Measurements from ENCODE around the gene GDNF.

GDNF gene

DNA sequence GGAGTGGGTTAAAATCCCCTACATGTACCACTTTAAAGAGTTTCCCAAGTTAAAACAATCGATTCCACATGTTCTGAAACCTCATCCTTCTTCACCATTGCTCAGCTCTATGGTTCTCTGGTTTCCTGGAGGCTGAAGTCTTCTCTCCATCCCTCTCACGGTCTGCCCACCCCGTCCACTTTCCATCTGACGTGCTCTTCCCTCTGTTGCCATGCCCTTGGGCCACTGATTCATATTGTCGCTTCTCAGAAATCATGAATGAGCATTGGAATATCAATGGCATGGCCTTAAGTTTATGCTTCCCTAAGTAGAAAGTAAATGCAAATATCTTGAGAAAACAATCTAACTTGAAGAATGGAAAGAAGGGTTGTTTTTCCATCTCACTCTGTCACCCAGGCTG is 30.9 kb downstream of the GDNF start:
- Histone ChIP-seq H3K36me3 (no peaks in the 10 kb centered on the region), H3K4me1 (ENCODE audit: control insufficient read depth in 1 of 2, insufficient read depth in 1 of 2, low read depth in 1 of 2, low read length in 1 of 2) (no peaks in the 10 kb centered on the region), H3K27ac (no peak overlapping the region), H3K9me3 (no peaks in the 10 kb centered on the region), H3K27me3 (peaks cover 8% of the 10 kb centered on the region), H3K4me3 (ENCODE audit: low read depth in 1 of 2, low read length in 1 of 2) (no peak overlapping the region)
- TF ChIP-seq, protein P1, sequence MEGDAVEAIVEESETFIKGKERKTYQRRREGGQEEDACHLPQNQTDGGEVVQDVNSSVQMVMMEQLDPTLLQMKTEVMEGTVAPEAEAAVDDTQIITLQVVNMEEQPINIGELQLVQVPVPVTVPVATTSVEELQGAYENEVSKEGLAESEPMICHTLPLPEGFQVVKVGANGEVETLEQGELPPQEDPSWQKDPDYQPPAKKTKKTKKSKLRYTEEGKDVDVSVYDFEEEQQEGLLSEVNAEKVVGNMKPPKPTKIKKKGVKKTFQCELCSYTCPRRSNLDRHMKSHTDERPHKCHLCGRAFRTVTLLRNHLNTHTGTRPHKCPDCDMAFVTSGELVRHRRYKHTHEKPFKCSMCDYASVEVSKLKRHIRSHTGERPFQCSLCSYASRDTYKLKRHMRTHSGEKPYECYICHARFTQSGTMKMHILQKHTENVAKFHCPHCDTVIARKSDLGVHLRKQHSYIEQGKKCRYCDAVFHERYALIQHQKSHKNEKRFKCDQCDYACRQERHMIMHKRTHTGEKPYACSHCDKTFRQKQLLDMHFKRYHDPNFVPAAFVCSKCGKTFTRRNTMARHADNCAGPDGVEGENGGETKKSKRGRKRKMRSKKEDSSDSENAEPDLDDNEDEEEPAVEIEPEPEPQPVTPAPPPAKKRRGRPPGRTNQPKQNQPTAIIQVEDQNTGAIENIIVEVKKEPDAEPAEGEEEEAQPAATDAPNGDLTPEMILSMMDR (IDR thresholded peaks at IDR 0.05) = no peak

GRCh38 chr5:37807621-37808301 is 32.1 kb downstream of the GDNF start:
- Histone ChIP-seq H3K4me3 (ENCODE audit: low read depth in 1 of 2, low read length in 1 of 2) (no peak overlapping the region), H3K9me3 (no peaks in the 10 kb centered on the region), H3K27ac (no peak overlapping the region), H3K27me3 (peaks cover 19% of the 10 kb centered on the region), H3K36me3 (no peaks in the 10 kb centered on the region), H3K4me1 (ENCODE audit: control insufficient read depth in 1 of 2, insufficient read depth in 1 of 2, low read depth in 1 of 2, low read length in 1 of 2) (no peaks in the 10 kb centered on the region)
- TF ChIP-seq, protein P1 (IDR thresholded peaks at IDR 0.05) = no peak

- no peak overlapping the region for H3K27ac ChIP-seq
- H3K4me3 ChIP-seq (ENCODE audit: low read depth in 1 of 2, low read length in 1 of 2) = no peak overlapping the region
- TF ChIP-seq, protein P1 (IDR thresholded peaks at IDR 0.05) = no peak
- no peaks in the 10 kb centered on the region for H3K9me3 ChIP-seq
- H3K36me3 ChIP-seq = no peaks in the 10 kb centered on the region
- H3K27me3 ChIP-seq = peaks cover 19% of the 10 kb centered on the region
- no peaks in the 10 kb centered on the region for H3K4me1 ChIP-seq (ENCODE audit: control insufficient read depth in 1 of 2, insufficient read depth in 1 of 2, low read depth in 1 of 2, low read length in 1 of 2)
These were observed 32.8 kb downstream of the GDNF start for GRCh38 chr5:37807015-37807414.

GRCh38 chr5:37806476-37806875 is 33.4 kb downstream of the GDNF start:
- H3K36me3 ChIP-seq = no peaks in the 10 kb centered on the region
- no peak overlapping the region for H3K4me3 ChIP-seq (ENCODE audit: low read depth in 1 of 2, low read length in 1 of 2)
- no peaks in the 10 kb centered on the region for H3K9me3 ChIP-seq
- H3K27ac ChIP-seq = no peak overlapping the region
- TF ChIP-seq, protein P1 (IDR thresholded peaks at IDR 0.05) = no peak
- no peaks in the 10 kb centered on the region for H3K4me1 ChIP-seq (ENCODE audit: control insufficient read depth in 1 of 2, insufficient read depth in 1 of 2, low read depth in 1 of 2, low read length in 1 of 2)
- peaks cover 19% of the 10 kb centered on the region for H3K27me3 ChIP-seq

- Histone ChIP-seq H3K9me3 (no peaks in the 10 kb centered on the region), H3K36me3 (no peaks in the 10 kb centered on the region), H3K27ac (no peak overlapping the region), H3K4me3 (ENCODE audit: low read depth in 1 of 2, low read length in 1 of 2) (no peak overlapping the region), H3K27me3 (peaks cover 19% of the 10 kb centered on the region), H3K4me1 (ENCODE audit: control insufficient read depth in 1 of 2, insufficient read depth in 1 of 2, low read depth in 1 of 2, low read length in 1 of 2) (no peaks in the 10 kb centered on the region)
- TF ChIP-seq, protein P1 (IDR thresholded peaks at IDR 0.05) = no peak
These were observed 33.8 kb downstream of the GDNF start for GRCh38 chr5:37806016-37806415.

Measured in neutrophil (primary cell).